Measurements from ENCODE around the gene RMDN3. TPM values are rescaled to one million over a fixed set of nuclear protein-coding genes. Genes with fewer than 3 reads are reported as not detected.

Gene RMDN3
- total RNA-seq, 4 donors from 2014 or later: 24.2 to 37.2 (median 32.8) TPM

- no peak for ATAC-seq
- no peak overlapping the region for H3K27ac ChIP-seq
- no peaks in the 10 kb centered on the region for H3K27me3 ChIP-seq
- H3K4me1 ChIP-seq: peaks cover 0 to 7% (median 0%) of the 10 kb centered on the region in 3 donors
- H3K9me3 ChIP-seq: no peaks in the 10 kb centered on the region
- WGBS, 2 donors (ENCODE audit: low coverage in 1 of 2): 87 to 89% methylated on average over 4 to 5 of the region's 10 CpGs
- H3K36me3 ChIP-seq: peaks cover 0 to 100% of the 10 kb centered on the region in 2 donors
- TF ChIP-seq POLR2AphosphoS5 (IDR thresholded peaks at IDR 0.05): no peak
- TF ChIP-seq, protein P1, sequence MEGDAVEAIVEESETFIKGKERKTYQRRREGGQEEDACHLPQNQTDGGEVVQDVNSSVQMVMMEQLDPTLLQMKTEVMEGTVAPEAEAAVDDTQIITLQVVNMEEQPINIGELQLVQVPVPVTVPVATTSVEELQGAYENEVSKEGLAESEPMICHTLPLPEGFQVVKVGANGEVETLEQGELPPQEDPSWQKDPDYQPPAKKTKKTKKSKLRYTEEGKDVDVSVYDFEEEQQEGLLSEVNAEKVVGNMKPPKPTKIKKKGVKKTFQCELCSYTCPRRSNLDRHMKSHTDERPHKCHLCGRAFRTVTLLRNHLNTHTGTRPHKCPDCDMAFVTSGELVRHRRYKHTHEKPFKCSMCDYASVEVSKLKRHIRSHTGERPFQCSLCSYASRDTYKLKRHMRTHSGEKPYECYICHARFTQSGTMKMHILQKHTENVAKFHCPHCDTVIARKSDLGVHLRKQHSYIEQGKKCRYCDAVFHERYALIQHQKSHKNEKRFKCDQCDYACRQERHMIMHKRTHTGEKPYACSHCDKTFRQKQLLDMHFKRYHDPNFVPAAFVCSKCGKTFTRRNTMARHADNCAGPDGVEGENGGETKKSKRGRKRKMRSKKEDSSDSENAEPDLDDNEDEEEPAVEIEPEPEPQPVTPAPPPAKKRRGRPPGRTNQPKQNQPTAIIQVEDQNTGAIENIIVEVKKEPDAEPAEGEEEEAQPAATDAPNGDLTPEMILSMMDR (IDR thresholded peaks at IDR 0.05): no peak
- TF ChIP-seq EP300 (IDR thresholded peaks at IDR 0.05): no peak
- no peak for TF ChIP-seq POLR2A (IDR thresholded peaks at IDR 0.05)
- H3K4me3 ChIP-seq: no peak overlapping the region
Measured at GRCh38 chr15:40775007-40775406, 20.0 kb upstream of the RMDN3 start.

- no peak for ATAC-seq
- Histone ChIP-seq H3K27ac (no peak overlapping the region), H3K27me3 (no peaks in the 10 kb centered on the region), H3K36me3 (peaks cover 0 to 99% of the 10 kb centered on the region in 2 donors), H3K9me3 (no peaks in the 10 kb centered on the region), H3K4me3 (no peak overlapping the region), H3K4me1 (peaks cover 0 to 18% (median 0%) of the 10 kb centered on the region in 3 donors)
- no peak for TF ChIP-seq POLR2A (IDR thresholded peaks at IDR 0.05)
- TF ChIP-seq, protein P1 (IDR thresholded peaks at IDR 0.05): no peak
- no peak for TF ChIP-seq EP300 (IDR thresholded peaks at IDR 0.05)
- TF ChIP-seq POLR2AphosphoS5 (IDR thresholded peaks at IDR 0.05): no peak
- WGBS, 2 donors (ENCODE audit: low coverage in 1 of 2): 100% methylated on average over 1 to 2 of the region's 6 CpGs
Measured at GRCh38 chr15:40773902-40774301, 18.8 kb upstream of the RMDN3 start.

DNA sequence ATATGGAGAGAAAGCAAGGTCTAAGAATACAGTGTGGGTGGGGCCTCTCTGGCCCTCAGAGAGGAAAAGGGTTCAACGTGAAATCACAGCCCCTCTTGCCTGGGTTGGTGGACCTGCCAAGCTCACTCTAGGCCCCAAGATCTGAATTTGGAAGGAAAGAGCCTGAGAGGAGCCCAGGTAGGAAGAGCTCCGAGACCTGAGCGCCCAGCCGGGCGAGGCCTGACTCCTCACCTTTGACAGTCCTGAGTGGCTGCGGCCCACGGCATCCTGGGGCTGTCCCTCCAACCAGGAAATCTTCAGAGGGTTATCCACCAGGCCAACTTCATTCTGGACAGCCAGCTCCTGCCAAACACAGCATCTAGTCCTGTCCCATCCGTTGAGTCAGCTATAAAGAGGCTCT is 18.4 kb upstream of the RMDN3 start:
- Histone ChIP-seq H3K4me1 (peaks cover 0 to 22% (median 0%) of the 10 kb centered on the region in 3 donors), H3K27ac (no peak overlapping the region), H3K9me3 (no peaks in the 10 kb centered on the region), H3K4me3 (no peak overlapping the region), H3K36me3 (peaks cover 0 to 98% of the 10 kb centered on the region in 2 donors), H3K27me3 (no peaks in the 10 kb centered on the region)
- 50% methylated on average over 1 of the region's 8 CpGs; no CpG with 5 or more reads in 1 of the 2 donors for WGBS, 2 donors (ENCODE audit: low coverage in 1 of 2)
- no peak for ATAC-seq
- TF ChIP-seq POLR2AphosphoS5 (IDR thresholded peaks at IDR 0.05) (no peak), EP300 (IDR thresholded peaks at IDR 0.05) (no peak), POLR2A (IDR thresholded peaks at IDR 0.05) (no peak)
- TF ChIP-seq, protein P1 (IDR thresholded peaks at IDR 0.05): no peak

DNA sequence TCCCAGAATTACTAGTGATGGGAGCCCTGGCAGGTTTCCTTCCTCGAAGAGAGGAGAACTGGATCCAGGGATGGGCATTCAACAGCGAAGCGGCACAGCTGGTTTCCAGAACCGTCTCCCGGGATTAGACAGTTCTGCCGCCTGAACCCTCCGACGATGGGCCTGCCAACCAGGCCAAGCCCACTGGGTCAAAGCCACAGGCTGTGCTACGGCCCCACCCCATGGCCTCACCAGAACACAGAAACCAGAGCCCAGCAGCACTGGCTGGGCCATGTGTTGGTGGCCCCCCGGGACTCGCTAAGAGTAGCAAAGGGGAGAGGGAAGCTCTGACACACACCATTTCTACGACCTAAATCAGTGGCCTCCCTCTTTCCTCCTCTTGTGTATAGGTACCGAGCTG is 17.0 kb upstream of the RMDN3 start:
- TF ChIP-seq EP300 (IDR thresholded peaks at IDR 0.05) (no peak), POLR2AphosphoS5 (IDR thresholded peaks at IDR 0.05) (no peak), POLR2A (IDR thresholded peaks at IDR 0.05) (no peak)
- TF ChIP-seq, protein P1 (IDR thresholded peaks at IDR 0.05): no peak
- Histone ChIP-seq H3K4me3 (no peak overlapping the region), H3K27me3 (no peaks in the 10 kb centered on the region), H3K9me3 (no peaks in the 10 kb centered on the region), H3K4me1 (peaks cover 0 to 23% (median 0%) of the 10 kb centered on the region in 3 donors), H3K36me3 (peaks cover 0 to 98% of the 10 kb centered on the region in 2 donors), H3K27ac (no peak overlapping the region)
- WGBS, 2 donors (ENCODE audit: low coverage in 1 of 2): 82 to 100% methylated on average over 2 to 4 of the region's 13 CpGs
- ATAC-seq: no peak

DNA sequence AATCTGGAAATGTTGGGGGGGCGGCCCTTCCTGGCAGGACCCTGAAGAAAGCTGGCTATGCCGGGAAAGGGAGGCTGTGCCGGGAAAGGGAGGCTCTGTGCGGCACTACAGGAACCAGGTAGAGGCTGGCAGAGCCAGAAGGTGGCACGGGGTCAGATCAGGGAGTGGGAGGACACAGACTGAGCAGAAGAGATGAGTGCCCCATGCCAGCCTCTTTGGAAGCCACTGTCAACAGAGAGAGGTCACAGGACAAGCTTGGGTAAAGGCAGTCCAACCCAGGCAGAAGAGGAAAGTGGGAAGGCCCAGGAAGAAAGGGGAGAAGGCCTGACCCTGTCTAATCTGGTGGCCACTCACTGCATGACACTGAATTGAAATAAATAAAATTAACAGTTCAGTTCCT is 16.2 kb upstream of the RMDN3 start:
- H3K4me1 ChIP-seq: peaks cover 0 to 24% (median 0%) of the 10 kb centered on the region in 3 donors
- no peaks in the 10 kb centered on the region for H3K9me3 ChIP-seq
- WGBS, 2 donors (ENCODE audit: low coverage in 1 of 2): 94 to 100% methylated on average over 2 to 3 of the region's 5 CpGs
- no peak overlapping the region for H3K27ac ChIP-seq
- H3K4me3 ChIP-seq: no peak overlapping the region
- TF ChIP-seq, protein P1 (IDR thresholded peaks at IDR 0.05): no peak
- TF ChIP-seq POLR2A (IDR thresholded peaks at IDR 0.05) (no peak), POLR2AphosphoS5 (IDR thresholded peaks at IDR 0.05) (no peak), EP300 (IDR thresholded peaks at IDR 0.05) (no peak)
- H3K27me3 ChIP-seq: no peaks in the 10 kb centered on the region
- H3K36me3 ChIP-seq: peaks cover 0 to 93% of the 10 kb centered on the region in 2 donors
- ATAC-seq: no peak
